Sigmoid colon (tissue), 7 donors: ENCODE results near the gene MAPRE3. TPM values are rescaled to one million over a fixed set of nuclear protein-coding genes. Genes with fewer than 3 reads are reported as not detected.

Source experiments
- DNase-seq: peaks from one replicate; pipeline ENCODE4 v3.0.0-alpha.2; 2019
- H3K27ac ChIP-seq, 4 donors: fragments of 200-600 bp; sonication (generic); one replicate each; pipeline ENCODE4 v1.5.1; 2016 to 2019; ENCODE audit warnings: mild to moderate bottlenecking in 1 of 4
- H3K27me3 ChIP-seq, 3 donors: fragments of 200-600 bp; sonication (generic); one replicate each; pipeline ENCODE4 v1.5.1; 2019; ENCODE audit warnings: mild to moderate bottlenecking in 1 of 3
- H3K36me3 ChIP-seq, 4 donors: fragments of 200-600 bp; sonication (generic); one replicate each; pipeline ENCODE4 v1.5.1; 2016 to 2019
- H3K4me1 ChIP-seq, 4 donors: fragments of 200-600 bp; sonication (generic); one replicate each; pipeline ENCODE4 v1.5.1; 2017 to 2019
- H3K4me3 ChIP-seq, 4 donors: fragments of 200-600 bp; sonication (generic); one replicate each; pipeline ENCODE4 v1.5.1; 2017 to 2019; ENCODE audit warnings: mild to moderate bottlenecking in 2 of 4, moderate library complexity in 1 of 4
- H3K9me3 ChIP-seq, 4 donors: fragments of 200-600 bp in 3 of 4; sonication (generic) in 3 of 4; one replicate each; pipeline versions ENCODE4 v1.5.1 to v1.6.1; 2013 to 2019
- CTCF ChIP-seq, 4 experiments: fragments of 450-650 bp in 3 of 4; fragments of 200-600 bp in 1 of 4; IDR thresholded peaks; one replicate each; pipeline ENCODE4 v1.5.1; 2016 to 2019; ENCODE audit warnings: antibody characterized with exemption in 4 of 4, mild to moderate bottlenecking in 3 of 4, moderate library complexity in 2 of 4
- EP300 ChIP-seq, 4 donors: sonication (generic); formaldehyde crosslinking; IDR thresholded peaks; one replicate each; pipeline ENCODE4 v1.6.1; 2017; ENCODE audit warnings: antibody characterized with exemption in 4 of 4
- POLR2A ChIP-seq, 2 donors: fragments of 450-650 bp; IDR thresholded peaks; one replicate each; pipeline ENCODE4 v1.6.1; 2016; ENCODE audit warnings: antibody characterized with exemption in 2 of 2, mild to moderate bottlenecking in 2 of 2, moderate library complexity in 2 of 2
- POLR2AphosphoS5 ChIP-seq, 4 donors: sonication (generic); formaldehyde crosslinking; IDR thresholded peaks; one replicate each; pipeline ENCODE4 v1.6.1; 2017; ENCODE audit warnings: antibody characterized with exemption in 4 of 4
- WGBS, 2 donors: extraction: QIAGEN DNeasy Blood & Tissue Kit; methylation state at CpG; one replicate each; pipeline ENCODE4 v1.1.7; 2013; 5-methylcytosine and 5-hydroxymethylcytosine counted together
- intact Hi-C: fragments of 100-400 bp; cut with DNase I; formaldehyde crosslinking; loops from one replicate; pipeline ENCODE4 v1.15.1; 2023
- polyA plus RNA-seq, 3 donors: library from polyadenylated mRNA; stranded (reverse); fragments of 200-250 nt; gene quantifications; one replicate each; pipeline ENCODE4 v1.2.3, GENCODE V29; 2013
- total RNA-seq, 4 donors: library from RNA; depleted of rRNA; stranded (reverse); fragments of >200 nt; gene quantifications; one replicate each; pipeline ENCODE4 v1.1.0, GENCODE V29; 2016
- donor health status: healthy with polysubstance abuse.
- donor health status: Bipolar disorder and iron deficiency.
- donor health status: healthy.

The MAPRE3 gene
- total and polyA plus RNA-seq, 7 donors = 5.1 to 73.3 (median 15.6) TPM

DNA sequence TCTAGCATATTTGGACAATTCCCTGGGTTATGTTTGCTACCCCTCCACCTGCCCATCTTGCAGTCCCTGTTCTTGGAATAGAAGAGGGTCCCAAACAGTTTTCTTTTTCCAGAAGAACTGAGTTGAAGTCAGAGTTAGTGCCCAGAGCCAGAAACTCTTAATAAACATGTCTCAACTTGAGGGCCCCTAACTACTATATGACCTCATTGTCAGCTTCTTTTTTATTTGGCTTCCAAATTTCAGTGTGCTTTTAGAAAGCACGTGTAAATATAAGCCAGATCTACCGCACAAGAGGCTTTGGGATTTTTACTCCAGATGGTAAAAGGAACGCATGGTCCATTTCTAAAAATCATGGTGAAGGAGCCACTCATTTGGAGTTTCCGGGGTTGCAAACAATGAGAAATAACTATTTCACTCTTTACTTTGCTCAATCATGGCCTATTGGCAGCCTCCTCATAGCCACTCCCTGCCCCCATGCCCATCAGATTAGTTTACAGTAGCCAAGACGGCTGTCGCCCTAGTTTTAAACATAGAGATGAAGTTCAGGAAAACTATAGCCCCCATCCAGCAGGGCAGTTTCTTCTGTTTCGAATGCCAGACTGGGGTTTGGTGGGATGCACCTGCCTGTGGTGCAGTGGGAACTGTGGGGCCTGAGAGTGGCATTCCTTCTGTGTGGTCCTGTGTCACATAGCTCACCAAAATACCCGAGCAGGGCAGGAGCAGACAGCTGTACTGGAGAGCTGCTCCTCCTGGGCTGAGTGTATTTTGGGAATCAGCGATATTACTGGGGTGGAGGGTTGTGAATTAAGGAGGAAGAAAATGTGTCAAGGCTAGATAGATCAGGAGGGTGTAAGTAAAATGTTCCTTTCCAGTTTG lies 1.7 kb downstream of the MAPRE3 start:
- H3K27ac ChIP-seq = peak overlapping the region; percentile 76 to 88 (median 86)

GRCh38 chr2:26974352-26974751 lies 3.9 kb downstream of the MAPRE3 start:
- no peaks in the 10 kb centered on the region for H3K36me3 ChIP-seq
- no peak overlapping the region for H3K4me3 ChIP-seq
- no peaks in the 10 kb centered on the region for H3K27me3 ChIP-seq
- peaks cover 0 to 25% (median 17%) of the 10 kb centered on the region in 4 donors for H3K4me1 ChIP-seq
- DNase-seq = no peak
- no peaks in the 10 kb centered on the region for H3K9me3 ChIP-seq
- H3K27ac ChIP-seq = no peak overlapping the region
- 94 to 95% methylated on average over 5 of the region's 5 CpGs for WGBS, 2 donors
- intact Hi-C loops = no loop called here
- TF ChIP-seq POLR2AphosphoS5 (IDR thresholded peaks at IDR 0.05) = no peak
- TF ChIP-seq EP300 (IDR thresholded peaks at IDR 0.05) = no peak
- no peak for TF ChIP-seq CTCF (IDR thresholded peaks at IDR 0.05)
- TF ChIP-seq POLR2A (IDR thresholded peaks at IDR 0.05) = no peak

More for the DNA sequence above, 1.7 kb downstream of the MAPRE3 start:
- Histone ChIP-seq H3K36me3 (no peaks in the 10 kb centered on the region), H3K4me3 (no peak overlapping the region), H3K27me3 (no peaks in the 10 kb centered on the region), H3K4me1 (peaks cover 0 to 24% (median 17%) of the 10 kb centered on the region in 4 donors), H3K9me3 (no peaks in the 10 kb centered on the region)
- 73 to 84% methylated on average over 9 of the region's 9 CpGs for WGBS, 2 donors
- intact Hi-C loops = loop anchor here (2.0 kb wide), 2 partner anchors 45 to 113 kb away; no protein-coding TSS in a partner anchor
- no peak for DNase-seq
- TF ChIP-seq CTCF (IDR thresholded peaks at IDR 0.05) = no peak
- no peak for TF ChIP-seq EP300 (IDR thresholded peaks at IDR 0.05)
- TF ChIP-seq POLR2A (IDR thresholded peaks at IDR 0.05) = no peak

GRCh38 chr2:26975102-26975501 lies 4.7 kb downstream of the MAPRE3 start:
- DNase-seq = no peak
- no peak for TF ChIP-seq POLR2A (IDR thresholded peaks at IDR 0.05)
- no peak for TF ChIP-seq POLR2AphosphoS5 (IDR thresholded peaks at IDR 0.05)
- TF ChIP-seq CTCF (IDR thresholded peaks at IDR 0.05) = no peak
- TF ChIP-seq EP300 (IDR thresholded peaks at IDR 0.05) = no peak
- WGBS, 2 donors = 39 to 84% methylated on average over 2 of the region's 2 CpGs
- intact Hi-C loops = no loop called here
- no peaks in the 10 kb centered on the region for H3K36me3 ChIP-seq
- H3K27me3 ChIP-seq = no peaks in the 10 kb centered on the region
- no peaks in the 10 kb centered on the region for H3K9me3 ChIP-seq
- H3K4me3 ChIP-seq = no peak overlapping the region
- H3K27ac ChIP-seq = no peak overlapping the region
- H3K4me1 ChIP-seq = peaks cover 0 to 25% (median 12%) of the 10 kb centered on the region in 4 donors

GRCh38 chr2:26975656-26976055 lies 5.2 kb downstream of the MAPRE3 start:
- Histone ChIP-seq H3K36me3 (no peaks in the 10 kb centered on the region), H3K4me3 (no peak overlapping the region), H3K27ac (no peak overlapping the region), H3K9me3 (no peaks in the 10 kb centered on the region), H3K4me1 (peaks cover 0 to 22% (median 10%) of the 10 kb centered on the region in 4 donors), H3K27me3 (no peaks in the 10 kb centered on the region)
- intact Hi-C loops = no loop called here
- no peak for DNase-seq
- WGBS, 2 donors = 84 to 88% methylated on average over 1 of the region's 1 CpG
- TF ChIP-seq POLR2AphosphoS5 (IDR thresholded peaks at IDR 0.05) = no peak
- TF ChIP-seq POLR2A (IDR thresholded peaks at IDR 0.05) = no peak
- no peak for TF ChIP-seq CTCF (IDR thresholded peaks at IDR 0.05)
- no peak for TF ChIP-seq EP300 (IDR thresholded peaks at IDR 0.05)
